ENCODE data around the gene CENPT. TPM values are rescaled to one million over a fixed set of nuclear protein-coding genes. Genes with fewer than 3 reads are reported as not detected.

The CENPT gene
- total and polyA plus RNA-seq, 2 of the 13 experiments (the other 11 are each of a cell fraction or from before 2014, with no cell fraction given), result 40.9 to 43.3 TPM

DNA sequence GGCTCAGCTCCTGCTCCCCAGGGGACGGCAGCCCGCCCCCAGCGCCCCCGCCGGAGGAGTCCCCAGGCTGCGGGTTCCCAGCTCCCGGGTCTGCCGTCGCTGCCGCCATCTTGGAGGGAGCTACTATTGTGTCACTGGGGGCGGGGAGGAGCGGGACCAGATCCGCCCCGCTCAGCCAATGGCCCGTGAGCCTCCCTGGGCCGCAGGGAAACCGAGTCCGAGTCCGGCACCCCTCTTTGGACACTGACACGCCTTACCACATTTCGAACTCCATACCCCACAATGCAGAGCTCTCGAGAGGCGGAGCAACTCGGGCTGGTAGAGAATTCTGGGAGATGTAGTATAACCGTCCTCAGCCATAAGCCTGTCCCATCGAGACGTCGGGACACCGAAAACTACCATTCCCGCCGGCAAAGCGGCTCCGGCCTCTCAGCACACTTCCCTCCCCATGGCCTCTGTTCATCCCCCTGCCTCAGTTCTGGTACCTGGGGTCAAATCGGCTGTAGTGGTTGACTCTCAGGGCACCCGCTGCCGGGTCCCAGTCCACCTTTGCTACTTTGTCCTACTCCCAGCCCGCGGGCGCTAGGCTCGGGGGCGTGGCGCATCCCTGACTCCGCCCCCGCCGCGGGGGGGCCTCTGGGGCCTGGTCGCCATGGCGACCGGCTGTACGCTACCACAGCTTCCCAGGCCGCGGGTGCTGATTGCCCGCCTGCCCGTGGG lies 40.9 kb downstream of the CENPT start, which contains the start of the genes RANBP10 and TSNAXIP1 (continued):
- TF ChIP-seq ZNF724P (CRISPR knock-in tag; IDR thresholded peaks at IDR 0.05; ENCODE audit: borderline replicate concordance) (no peak; the same call in 1 of the 2 replicates), TBL1XR1 (IDR thresholded peaks at IDR 0.05; ENCODE audit: borderline replicate concordance, low read length, partially characterized antibody) (peak; percentile 55), JARID2 (CRISPR knock-in tag; IDR thresholded peaks at IDR 0.05; ENCODE audit: insufficient replicate concordance) (no peak), THAP11 (CRISPR knock-in tag; IDR thresholded peaks at IDR 0.05) (peak; percentile 98), KAT8 (CRISPR knock-in tag; IDR thresholded peaks at IDR 0.05) (peak; percentile 88), ZNF329 (CRISPR knock-in tag; IDR thresholded peaks at IDR 0.05; ENCODE audit: low read depth) (0 out of 2 replicates have a peak, but pooled peaks have one; percentile 33), BCL6 (CRISPR knock-in tag; IDR thresholded peaks at IDR 0.05) (peak; percentile 21; the same call in 1 of the 2 replicates), ZNF839 (CRISPR knock-in tag; IDR thresholded peaks at IDR 0.05; ENCODE audit: borderline replicate concordance) (peak; percentile 96; the same call in 1 of the 2 replicates), ZNF83 (CRISPR knock-in tag; IDR thresholded peaks at IDR 0.05; ENCODE audit: borderline replicate concordance) (peak; percentile 65; the same call in 1 of the 2 replicates), NCOA5 (CRISPR knock-in tag; IDR thresholded peaks at IDR 0.05) (no peak), TSC22D2 (CRISPR knock-in tag; IDR thresholded peaks at IDR 0.05; ENCODE audit: borderline replicate concordance) (peak; percentile 34; the same call in 1 of the 2 replicates), CHCHD3 (CRISPR knock-in tag; IDR thresholded peaks at IDR 0.05) (no peak), SIX4 (CRISPR knock-in tag; IDR thresholded peaks at IDR 0.05) (peak; percentile 36; the same call in 1 of the 2 replicates), HDAC1 (CRISPR knock-in tag; IDR thresholded peaks at IDR 0.05) (no peak; the same call in 1 of the 2 replicates)
- TF ChIP-seq, protein P1, sequence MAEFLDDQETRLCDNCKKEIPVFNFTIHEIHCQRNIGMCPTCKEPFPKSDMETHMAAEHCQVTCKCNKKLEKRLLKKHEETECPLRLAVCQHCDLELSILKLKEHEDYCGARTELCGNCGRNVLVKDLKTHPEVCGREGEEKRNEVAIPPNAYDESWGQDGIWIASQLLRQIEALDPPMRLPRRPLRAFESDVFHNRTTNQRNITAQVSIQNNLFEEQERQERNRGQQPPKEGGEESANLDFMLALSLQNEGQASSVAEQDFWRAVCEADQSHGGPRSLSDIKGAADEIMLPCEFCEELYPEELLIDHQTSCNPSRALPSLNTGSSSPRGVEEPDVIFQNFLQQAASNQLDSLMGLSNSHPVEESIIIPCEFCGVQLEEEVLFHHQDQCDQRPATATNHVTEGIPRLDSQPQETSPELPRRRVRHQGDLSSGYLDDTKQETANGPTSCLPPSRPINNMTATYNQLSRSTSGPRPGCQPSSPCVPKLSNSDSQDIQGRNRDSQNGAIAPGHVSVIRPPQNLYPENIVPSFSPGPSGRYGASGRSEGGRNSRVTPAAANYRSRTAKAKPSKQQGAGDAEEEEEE (CRISPR knock-in tag; IDR thresholded peaks at IDR 0.05; ENCODE audit: borderline replicate concordance), result no peak; the same call in 1 of the 2 replicates
- TF ChIP-seq, protein P2, sequence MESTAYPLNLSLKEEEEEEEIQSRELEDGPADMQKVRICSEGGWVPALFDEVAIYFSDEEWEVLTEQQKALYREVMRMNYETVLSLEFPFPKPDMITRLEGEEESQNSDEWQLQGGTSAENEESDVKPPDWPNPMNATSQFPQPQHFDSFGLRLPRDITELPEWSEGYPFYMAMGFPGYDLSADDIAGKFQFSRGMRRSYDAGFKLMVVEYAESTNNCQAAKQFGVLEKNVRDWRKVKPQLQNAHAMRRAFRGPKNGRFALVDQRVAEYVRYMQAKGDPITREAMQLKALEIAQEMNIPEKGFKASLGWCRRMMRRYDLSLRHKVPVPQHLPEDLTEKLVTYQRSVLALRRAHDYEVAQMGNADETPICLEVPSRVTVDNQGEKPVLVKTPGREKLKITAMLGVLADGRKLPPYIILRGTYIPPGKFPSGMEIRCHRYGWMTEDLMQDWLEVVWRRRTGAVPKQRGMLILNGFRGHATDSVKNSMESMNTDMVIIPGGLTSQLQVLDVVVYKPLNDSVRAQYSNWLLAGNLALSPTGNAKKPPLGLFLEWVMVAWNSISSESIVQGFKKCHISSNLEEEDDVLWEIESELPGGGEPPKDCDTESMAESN (CRISPR knock-in tag; conservative IDR thresholded peaks at IDR 0.05), result 0 out of 2 replicates have a peak, but pooled peaks have one; percentile 13
- TF ChIP-seq, protein P3, sequence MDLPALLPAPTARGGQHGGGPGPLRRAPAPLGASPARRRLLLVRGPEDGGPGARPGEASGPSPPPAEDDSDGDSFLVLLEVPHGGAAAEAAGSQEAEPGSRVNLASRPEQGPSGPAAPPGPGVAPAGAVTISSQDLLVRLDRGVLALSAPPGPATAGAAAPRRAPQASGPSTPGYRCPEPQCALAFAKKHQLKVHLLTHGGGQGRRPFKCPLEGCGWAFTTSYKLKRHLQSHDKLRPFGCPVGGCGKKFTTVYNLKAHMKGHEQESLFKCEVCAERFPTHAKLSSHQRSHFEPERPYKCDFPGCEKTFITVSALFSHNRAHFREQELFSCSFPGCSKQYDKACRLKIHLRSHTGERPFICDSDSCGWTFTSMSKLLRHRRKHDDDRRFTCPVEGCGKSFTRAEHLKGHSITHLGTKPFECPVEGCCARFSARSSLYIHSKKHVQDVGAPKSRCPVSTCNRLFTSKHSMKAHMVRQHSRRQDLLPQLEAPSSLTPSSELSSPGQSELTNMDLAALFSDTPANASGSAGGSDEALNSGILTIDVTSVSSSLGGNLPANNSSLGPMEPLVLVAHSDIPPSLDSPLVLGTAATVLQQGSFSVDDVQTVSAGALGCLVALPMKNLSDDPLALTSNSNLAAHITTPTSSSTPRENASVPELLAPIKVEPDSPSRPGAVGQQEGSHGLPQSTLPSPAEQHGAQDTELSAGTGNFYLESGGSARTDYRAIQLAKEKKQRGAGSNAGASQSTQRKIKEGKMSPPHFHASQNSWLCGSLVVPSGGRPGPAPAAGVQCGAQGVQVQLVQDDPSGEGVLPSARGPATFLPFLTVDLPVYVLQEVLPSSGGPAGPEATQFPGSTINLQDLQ (CRISPR knock-in tag; IDR thresholded peaks at IDR 0.05), result no peak
- TF ChIP-seq, protein P4, sequence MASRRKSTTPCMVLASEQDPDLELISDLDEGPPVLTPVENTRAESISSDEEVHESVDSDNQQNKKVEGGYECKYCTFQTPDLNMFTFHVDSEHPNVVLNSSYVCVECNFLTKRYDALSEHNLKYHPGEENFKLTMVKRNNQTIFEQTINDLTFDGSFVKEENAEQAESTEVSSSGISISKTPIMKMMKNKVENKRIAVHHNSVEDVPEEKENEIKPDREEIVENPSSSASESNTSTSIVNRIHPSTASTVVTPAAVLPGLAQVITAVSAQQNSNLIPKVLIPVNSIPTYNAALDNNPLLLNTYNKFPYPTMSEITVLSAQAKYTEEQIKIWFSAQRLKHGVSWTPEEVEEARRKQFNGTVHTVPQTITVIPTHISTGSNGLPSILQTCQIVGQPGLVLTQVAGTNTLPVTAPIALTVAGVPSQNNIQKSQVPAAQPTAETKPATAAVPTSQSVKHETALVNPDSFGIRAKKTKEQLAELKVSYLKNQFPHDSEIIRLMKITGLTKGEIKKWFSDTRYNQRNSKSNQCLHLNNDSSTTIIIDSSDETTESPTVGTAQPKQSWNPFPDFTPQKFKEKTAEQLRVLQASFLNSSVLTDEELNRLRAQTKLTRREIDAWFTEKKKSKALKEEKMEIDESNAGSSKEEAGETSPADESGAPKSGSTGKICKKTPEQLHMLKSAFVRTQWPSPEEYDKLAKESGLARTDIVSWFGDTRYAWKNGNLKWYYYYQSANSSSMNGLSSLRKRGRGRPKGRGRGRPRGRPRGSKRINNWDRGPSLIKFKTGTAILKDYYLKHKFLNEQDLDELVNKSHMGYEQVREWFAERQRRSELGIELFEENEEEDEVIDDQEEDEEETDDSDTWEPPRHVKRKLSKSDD (CRISPR knock-in tag; IDR thresholded peaks at IDR 0.05; ENCODE audit: low read depth), result 0 out of 2 replicates have a peak, but pooled peaks have one; percentile 36
